ENCODE measurements around the gene LGALS7B. TPM values are rescaled to one million over a fixed set of nuclear protein-coding genes. Genes with fewer than 3 reads are reported as not detected.
"Not testable (repeated sequence)": the region's sequence is repeated elsewhere in the genome, so short reads cannot be mapped to it uniquely, and the experiment has no call there.

The LGALS7B gene
- total and polyA plus RNA-seq, 2 of the 8 experiments (the other 6 are each of a cell fraction or from before 2014, with no cell fraction given) = 3.6 TPM; not detected in 1

DNA sequence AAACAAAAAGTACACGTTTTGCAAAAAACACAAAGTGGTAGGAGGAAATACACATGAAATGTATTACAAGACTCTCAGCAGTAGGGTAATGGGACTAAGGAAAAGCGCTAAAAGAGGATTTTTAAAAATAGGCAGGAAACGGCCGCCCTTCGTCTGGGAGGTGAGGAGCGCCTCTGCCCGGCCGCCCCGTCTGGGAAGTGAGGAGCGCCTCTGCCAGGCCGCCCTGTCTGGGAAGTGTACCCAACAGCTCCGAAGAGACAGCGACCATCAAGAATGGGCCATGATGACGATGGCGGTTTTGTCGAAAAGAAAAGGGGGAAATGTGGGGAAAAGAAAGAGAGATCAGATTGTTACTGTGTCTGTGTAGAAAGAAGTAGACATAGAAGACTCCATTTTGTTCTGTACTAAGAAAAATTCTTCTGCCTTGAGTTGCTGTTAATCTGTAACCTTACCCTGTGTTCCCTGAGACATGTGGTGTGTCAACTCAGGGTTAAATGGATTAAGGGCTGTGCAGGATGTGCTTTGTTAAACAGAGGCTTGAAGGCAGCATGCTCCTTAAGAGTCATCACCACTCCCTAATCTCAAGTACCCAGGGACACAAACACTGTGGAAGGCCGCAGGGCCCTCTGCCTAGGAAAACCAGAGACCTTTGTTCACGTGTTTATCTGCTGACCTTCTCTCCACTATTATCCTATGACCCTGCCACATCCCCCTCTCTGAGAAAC, 18.5 kb downstream of the LGALS7B start:
- POLR2A ChIA-PET (ENCODE audit: partially characterized antibody) = interaction anchor here (0.7 kb wide), 1 partner anchor 26 kb away, joined by 3 read pairs; no protein-coding TSS in a partner anchor
- H2BK20ac ChIP-seq (ENCODE audit: low read length); H4K5ac ChIP-seq (ENCODE audit: insufficient read length, low read depth, low read length); H2AK5ac ChIP-seq (ENCODE audit: low read depth, low read length); DNase-seq (ENCODE audit: low read depth in 1 of 2, low spot score in 2 of 2); H3K9me3 ChIP-seq (ENCODE audit: insufficient read depth in 2 of 2, low read depth in 1 of 2, low read length in 1 of 2); CTCF ChIA-PET (ENCODE audit: partially characterized antibody); H3K18ac ChIP-seq (ENCODE audit: extremely low read depth, low read length); H3K36me3 ChIP-seq (ENCODE audit: control insufficient read depth in 2 of 4, insufficient read depth in 4 of 4, low read length in 3 of 4); H2BK12ac ChIP-seq (ENCODE audit: low read depth, low read length); H3K14ac ChIP-seq (ENCODE audit: insufficient read length); H2BK120ac ChIP-seq (replicated peaks; ENCODE audit: low read depth, low read length); H3K4me2 ChIP-seq (ENCODE audit: insufficient read depth in 1 of 2, low read depth in 2 of 2, low read length in 2 of 2); H3K79me1 ChIP-seq (ENCODE audit: low read depth, low read length); FAIRE-seq; H2BK5ac ChIP-seq (ENCODE audit: low read depth, low read length); H2AFZ ChIP-seq (ENCODE audit: low read length); H3K9ac ChIP-seq (replicated peaks in 1 of 4; ENCODE audit: extremely low read depth in 1 of 4, low read depth in 3 of 4, low read length in 3 of 4); H4K91ac ChIP-seq (replicated peaks; ENCODE audit: insufficient read length, low read length); H2BK15ac ChIP-seq (ENCODE audit: low read length); H3K4me3 ChIP-seq (ENCODE audit: extremely low read depth in 1 of 4, insufficient read depth in 2 of 4, low read depth in 3 of 4, low read length in 4 of 4); H3K4me1 ChIP-seq (replicated peaks in 1 of 4; ENCODE audit: control insufficient read depth in 3 of 4, insufficient read depth in 4 of 4, low read length in 3 of 4); H3K56ac ChIP-seq (replicated peaks; ENCODE audit: insufficient read length, low read depth, low read length); H3K4ac ChIP-seq (replicated peaks; ENCODE audit: insufficient read length, low read depth, low read length); H3K27ac ChIP-seq (ENCODE audit: low read depth, low read length); H4K8ac ChIP-seq (ENCODE audit: extremely low read depth, insufficient read depth, low read length); H3K23me2 ChIP-seq (ENCODE audit: low read depth, low read length); H3K79me2 ChIP-seq (ENCODE audit: control insufficient read depth in 1 of 2, insufficient read depth in 2 of 2, low read length in 2 of 2); H3K23ac ChIP-seq (ENCODE audit: insufficient read length); H3K27me3 ChIP-seq (replicated peaks in 1 of 4; ENCODE audit: control insufficient read depth in 3 of 4, extremely low read depth in 1 of 4, insufficient read depth in 3 of 4, low read length in 3 of 4); H4K20me1 ChIP-seq (replicated peaks in 1 of 2; ENCODE audit: control insufficient read depth in 1 of 2, insufficient read depth in 2 of 2, low read length in 2 of 2): not testable (repeated sequence)
- 95% methylated on average over 16 of the region's 18 CpGs; no CpG with 5 or more reads in 1 of the 2 experiments for WGBS, 2 experiments (ENCODE audit: extremely low coverage in 1 of 2, insufficient coverage in 1 of 2, insufficient read length in 1 of 2, insufficient replicate concordance in 2 of 2, low coverage in 1 of 2, low lambda C conversion rate in 2 of 2, missing lambda C conversion rate in 1 of 2)
